Lower lobe of right lung (tissue), 2 donors: ENCODE results near the gene GRIA3. TPM values are rescaled to one million over a fixed set of nuclear protein-coding genes. Genes with fewer than 3 reads are reported as not detected.

Experiments
- ATAC-seq, 2 donors: fragments of 200-7000 bp; cut with Tn5 transposase; one replicate each; pipeline ENCODE4 v1.9.1; 2020 to 2022; ENCODE audit warnings: mild to moderate bottlenecking in 2 of 2, moderate library complexity in 2 of 2
- DNase-seq: peaks from one replicate; pipeline ENCODE4 v3.0.0-alpha.2; 2020
- H3K27ac ChIP-seq: fragments of 200-600 bp; one replicate; pipeline ENCODE4 v1.8.0; 2022
- H3K27me3 ChIP-seq: fragments of 200-600 bp; one replicate; pipeline ENCODE4 v1.8.0; 2022; ENCODE audit warnings: low read depth
- H3K36me3 ChIP-seq: fragments of 200-600 bp; one replicate; pipeline ENCODE4 v1.8.0; 2022; ENCODE audit warnings: mild to moderate bottlenecking
- H3K4me1 ChIP-seq: fragments of 200-600 bp; one replicate; pipeline ENCODE4 v1.8.0; 2022
- H3K4me3 ChIP-seq: fragments of 200-600 bp; one replicate; pipeline ENCODE4 v1.8.0; 2022; ENCODE audit warnings: mild to moderate bottlenecking
- H3K9me3 ChIP-seq: fragments of 200-600 bp; one replicate; pipeline ENCODE4 v1.8.0; 2022
- intact Hi-C: fragments of 100-400 bp; cut with DNase I; formaldehyde crosslinking; loops from one replicate; pipeline ENCODE4 v1.11.0; 2022
- total RNA-seq: library from RNA; stranded (reverse); fragmentation: NEBNext Ultra II Directional; extraction: Animal tissue kit (Norgen Biotek cat#: 25700); gene quantifications from one replicate; pipeline ENCODE4 v1.2.1, GENCODE V29; 2021
- TF ChIP-seq, protein P1 (sequence below): fragments of 200-600 bp; IDR thresholded peaks from one replicate; pipeline ENCODE4 v1.8.0; 2022; ENCODE audit warnings: antibody characterized with exemption, mild to moderate bottlenecking
- donor health status: DM: no; HTN: yes; CAD: no; lungs with severe emphysema.

Gene GRIA3
- total RNA-seq, 1 donor from 2014 or later = 0.47 TPM

- no peak overlapping the region for H3K27ac ChIP-seq
- H3K4me1 ChIP-seq = no peaks in the 10 kb centered on the region
- H3K9me3 ChIP-seq = no peaks in the 10 kb centered on the region
- DNase-seq = no peak
- no peaks in the 10 kb centered on the region for H3K27me3 ChIP-seq
- ATAC-seq = no peak
- intact Hi-C loops = no loop called here
- TF ChIP-seq, protein P1, sequence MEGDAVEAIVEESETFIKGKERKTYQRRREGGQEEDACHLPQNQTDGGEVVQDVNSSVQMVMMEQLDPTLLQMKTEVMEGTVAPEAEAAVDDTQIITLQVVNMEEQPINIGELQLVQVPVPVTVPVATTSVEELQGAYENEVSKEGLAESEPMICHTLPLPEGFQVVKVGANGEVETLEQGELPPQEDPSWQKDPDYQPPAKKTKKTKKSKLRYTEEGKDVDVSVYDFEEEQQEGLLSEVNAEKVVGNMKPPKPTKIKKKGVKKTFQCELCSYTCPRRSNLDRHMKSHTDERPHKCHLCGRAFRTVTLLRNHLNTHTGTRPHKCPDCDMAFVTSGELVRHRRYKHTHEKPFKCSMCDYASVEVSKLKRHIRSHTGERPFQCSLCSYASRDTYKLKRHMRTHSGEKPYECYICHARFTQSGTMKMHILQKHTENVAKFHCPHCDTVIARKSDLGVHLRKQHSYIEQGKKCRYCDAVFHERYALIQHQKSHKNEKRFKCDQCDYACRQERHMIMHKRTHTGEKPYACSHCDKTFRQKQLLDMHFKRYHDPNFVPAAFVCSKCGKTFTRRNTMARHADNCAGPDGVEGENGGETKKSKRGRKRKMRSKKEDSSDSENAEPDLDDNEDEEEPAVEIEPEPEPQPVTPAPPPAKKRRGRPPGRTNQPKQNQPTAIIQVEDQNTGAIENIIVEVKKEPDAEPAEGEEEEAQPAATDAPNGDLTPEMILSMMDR = no peak
- H3K36me3 ChIP-seq = no peaks in the 10 kb centered on the region
- no peak overlapping the region for H3K4me3 ChIP-seq
Measured at GRCh38 chrX:123263747-123264146, 79.7 kb downstream of the GRIA3 start.

GRCh38 chrX:123267220-123267619 lies 83.1 kb downstream of the GRIA3 start:
- Histone ChIP-seq H3K27ac (no peak overlapping the region), H3K27me3 (no peaks in the 10 kb centered on the region), H3K4me1 (no peaks in the 10 kb centered on the region), H3K36me3 (no peaks in the 10 kb centered on the region), H3K9me3 (no peaks in the 10 kb centered on the region), H3K4me3 (no peak overlapping the region)
- intact Hi-C loops = no loop called here
- DNase-seq (no peak), ATAC-seq (no peak)
- TF ChIP-seq, protein P1 = no peak

- intact Hi-C loops = no loop called here
Measured at GRCh38 chrX:123271902-123272301, 87.8 kb downstream of the GRIA3 start.

DNA sequence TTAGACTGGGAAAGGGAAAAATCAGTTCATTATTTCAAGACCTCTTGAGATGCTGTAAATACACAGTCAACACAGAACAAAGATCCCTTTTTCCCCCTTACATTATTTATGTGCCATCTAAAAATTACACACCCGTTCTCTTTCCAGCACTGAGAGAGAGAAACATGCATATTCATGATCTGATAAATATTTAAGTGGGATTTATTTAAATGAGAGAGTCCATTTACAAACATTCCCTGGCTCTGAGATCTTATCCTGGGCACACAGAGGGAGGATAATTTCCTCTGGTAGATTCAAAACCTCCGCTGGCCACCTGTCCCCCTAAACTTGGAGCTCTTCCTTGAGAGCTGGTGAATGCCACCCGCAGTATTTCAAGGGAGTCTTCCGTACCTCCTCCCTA lies 88.6 kb downstream of the GRIA3 start:
- Histone ChIP-seq H3K27me3 (no peaks in the 10 kb centered on the region), H3K27ac (no peak overlapping the region), H3K4me1 (no peaks in the 10 kb centered on the region), H3K4me3 (no peak overlapping the region), H3K36me3 (no peaks in the 10 kb centered on the region), H3K9me3 (no peaks in the 10 kb centered on the region)
- intact Hi-C loops = no loop called here
- TF ChIP-seq, protein P1 = no peak
- ATAC-seq (no peak), DNase-seq (no peak)

More at GRCh38 chrX:123271902-123272301, 87.8 kb downstream of the GRIA3 start:
- no peak overlapping the region for H3K4me3 ChIP-seq
- DNase-seq (no peak), ATAC-seq (no peak)
- TF ChIP-seq, protein P1 = no peak
- no peaks in the 10 kb centered on the region for H3K27me3 ChIP-seq
- no peaks in the 10 kb centered on the region for H3K4me1 ChIP-seq
- no peak overlapping the region for H3K27ac ChIP-seq
- H3K9me3 ChIP-seq = no peaks in the 10 kb centered on the region
- H3K36me3 ChIP-seq = no peaks in the 10 kb centered on the region

DNA sequence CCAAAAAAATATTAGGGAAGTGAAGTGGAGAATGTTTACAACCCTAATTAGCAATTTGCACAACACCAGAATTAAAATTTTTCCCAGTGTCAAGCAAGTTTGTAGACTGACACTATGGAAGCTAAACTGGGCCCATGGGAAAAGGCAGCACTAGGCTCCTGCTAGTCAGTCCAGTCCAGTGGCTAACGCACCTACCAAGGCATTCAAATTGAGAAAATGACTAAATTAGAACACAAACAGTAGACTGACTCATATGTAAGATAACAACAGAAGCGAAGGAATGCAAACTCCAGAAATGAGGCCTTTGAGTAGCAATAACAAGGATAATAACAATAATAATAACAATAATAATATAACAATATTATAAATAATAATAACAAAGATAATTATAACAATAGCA lies 90.7 kb downstream of the GRIA3 start:
- no peaks in the 10 kb centered on the region for H3K4me1 ChIP-seq
- no peak overlapping the region for H3K4me3 ChIP-seq
- H3K9me3 ChIP-seq = no peaks in the 10 kb centered on the region
- DNase-seq (no peak), ATAC-seq (no peak)
- intact Hi-C loops = no loop called here
- H3K27me3 ChIP-seq = no peaks in the 10 kb centered on the region
- H3K27ac ChIP-seq = no peak overlapping the region
- TF ChIP-seq, protein P1 = no peak
- no peaks in the 10 kb centered on the region for H3K36me3 ChIP-seq

DNA sequence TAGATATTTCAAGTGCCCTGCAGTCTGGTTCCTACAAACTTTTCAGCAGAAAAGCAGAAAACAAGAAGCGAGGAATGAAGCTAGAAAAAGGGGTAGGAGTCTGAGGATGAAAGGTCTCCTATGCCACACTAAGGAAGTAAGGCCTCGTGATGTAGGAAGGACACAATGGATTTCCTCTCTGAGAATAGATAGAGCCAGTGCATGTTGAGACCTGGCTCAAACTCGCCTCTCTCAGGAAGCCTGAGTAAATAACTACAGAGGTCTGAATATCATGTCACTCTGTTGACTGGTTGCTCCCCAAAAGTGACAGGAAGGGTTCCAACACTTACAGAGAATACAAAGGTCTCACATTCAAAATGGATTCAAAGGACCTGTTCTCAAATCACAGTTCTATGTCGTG lies 93.3 kb downstream of the GRIA3 start:
- H3K4me3 ChIP-seq = no peak overlapping the region
- no peaks in the 10 kb centered on the region for H3K27me3 ChIP-seq
- no peak for ATAC-seq
- no peak for DNase-seq
- H3K9me3 ChIP-seq = no peaks in the 10 kb centered on the region
- intact Hi-C loops = no loop called here
- H3K4me1 ChIP-seq = no peaks in the 10 kb centered on the region
- no peaks in the 10 kb centered on the region for H3K36me3 ChIP-seq
- TF ChIP-seq, protein P1 = no peak
- no peak overlapping the region for H3K27ac ChIP-seq
